Naive thymus-derived CD8-positive, alpha-beta T cell (primary cell): Measurements from ENCODE around the gene ARID1B. TPM values are rescaled to one million over a fixed set of nuclear protein-coding genes. Genes with fewer than 3 reads are reported as not detected.

Experiments used
- ATAC-seq, 2 donors: fragments of 150-1000 bp; cut with Tn5 transposase in 1 of 2; sonication (Bioruptor Pico), chemical (Tn5 transposase) in 1 of 2; 1 replicate in 1 of 2; 2 replicates in 1 of 2; pipeline ENCODE4 v1.10.0; 2021; ENCODE audit warnings: mild to moderate bottlenecking in 2 of 2, moderate library complexity in 2 of 2
- POLR2A ChIA-PET: fragments of 350-600 bp; sonication (Branson Sonifier 250); formaldehyde crosslinking; loops from one replicate; lab custom pipeline; 2021; ENCODE audit warnings: antibody characterized with exemption; lab: Charles Lee
- DNase-seq, 10 donors: peaks; one replicate each; pipeline versions ENCODE4 v3.0.0 to v3.0.0-alpha.2; 2020 to 2022
- H3K27ac Mint-ChIP-seq, 10 donors: one replicate each; pipeline ENCODE4 v1.8.0; 2020 to 2022; ENCODE audit warnings: mild to moderate bottlenecking in 10 of 10, mixed read lengths in 10 of 10, moderate library complexity in 4 of 10, inconsistent platforms in 1 of 10
- H3K27me3 Mint-ChIP-seq, 5 donors: one replicate each; pipeline ENCODE4 v1.8.0; 2021 to 2022; ENCODE audit warnings: mixed read lengths in 5 of 5
- H3K36me3 Mint-ChIP-seq, 3 donors: one replicate each; pipeline ENCODE4 v1.8.0; 2020 to 2022; ENCODE audit warnings: mixed read lengths in 3 of 3, mild to moderate bottlenecking in 2 of 3, inconsistent platforms in 1 of 3
- H3K4me1 Mint-ChIP-seq, 4 donors: one replicate each; pipeline ENCODE4 v1.8.0; 2021 to 2022; ENCODE audit warnings: mixed read lengths in 4 of 4
- H3K4me3 Mint-ChIP-seq, 10 donors: one replicate each; pipeline ENCODE4 v1.8.0; 2020 to 2022; ENCODE audit warnings: mild to moderate bottlenecking in 10 of 10, mixed read lengths in 10 of 10, moderate library complexity in 6 of 10, inconsistent platforms in 1 of 10
- H3K9me3 Mint-ChIP-seq, 9 donors: one replicate each; pipeline ENCODE4 v1.8.0; 2020 to 2022; ENCODE audit warnings: mixed read lengths in 9 of 9, mild to moderate bottlenecking in 3 of 9, inconsistent platforms in 1 of 9, moderate library complexity in 1 of 9
- polyA plus RNA-seq, 3 donors: library from polyadenylated mRNA; unstranded; fragments of 300-500 nt; fragmentation: Illumina TruSeq; gene quantifications; one replicate each; pipeline ENCODE4 v1.2.3, GENCODE V29; 2021
- total RNA-seq, 8 experiments: library from RNA in 2 of 8; stranded (reverse) in 2 of 8; gene quantifications; one replicate each; pipeline ENCODE4 v1.2.3 and lab custom pipeline; 2021 to 2026

ARID1B gene
- total and polyA plus RNA-seq, 5 experiments from 2014 or later = 9.0 to 122 (median 18.6) TPM

DNA sequence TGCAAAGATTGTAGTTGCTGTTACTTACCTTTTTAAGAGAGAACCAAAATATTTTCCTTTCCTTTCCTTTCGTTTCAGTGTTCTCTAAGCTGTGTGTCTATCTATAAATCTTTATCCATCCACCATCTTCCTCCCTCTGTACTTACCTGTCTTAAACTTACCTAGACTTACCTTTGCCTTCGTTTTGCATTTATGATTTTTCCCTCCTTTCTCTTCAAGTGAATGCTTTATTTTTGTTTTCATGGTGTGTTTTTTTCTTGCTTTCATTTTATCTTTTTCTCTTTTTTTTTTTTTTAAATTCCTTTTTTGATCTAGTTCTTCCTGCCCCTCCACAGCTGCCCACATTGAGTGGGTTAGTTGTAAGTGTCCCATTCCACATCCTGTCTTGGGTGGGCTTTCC, 26.2 kb downstream of the ARID1B start:
- Mint-ChIP-seq H3K4me1 (peaks cover 33 to 87% (median 73%) of the 10 kb centered on the region in 4 donors), H3K9me3 (no peaks in the 10 kb centered on the region), H3K4me3 (peak overlapping the region in 9 of 10 donors; percentile 41 to 71 (median 50)), H3K36me3 (peaks cover 0 to 5% (median 2%) of the 10 kb centered on the region in 3 donors), H3K27me3 (no peaks in the 10 kb centered on the region), H3K27ac (peak overlapping the region; percentile 4 to 92 (median 66))
- POLR2A ChIA-PET = no interaction called here
- DNase-seq (no peak), ATAC-seq (no peak)

DNA sequence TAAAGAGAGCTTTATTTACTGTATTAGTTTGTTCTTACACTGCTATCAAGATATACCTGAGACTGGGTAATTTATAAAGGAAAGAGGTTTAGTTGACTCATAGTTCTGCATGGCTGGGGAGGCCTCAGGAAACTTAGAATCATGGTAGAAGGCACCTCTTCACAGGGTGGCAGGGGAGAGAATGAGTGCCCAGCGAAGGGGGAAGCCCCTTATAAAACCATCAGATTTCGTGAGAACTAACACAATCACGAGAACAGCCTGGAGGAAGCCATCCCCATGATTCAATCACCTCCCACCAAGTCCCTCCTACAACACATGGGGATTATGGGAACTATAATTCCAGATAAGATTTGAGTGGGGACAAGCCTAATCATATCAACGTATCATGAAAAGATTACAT, 27.2 kb downstream of the ARID1B start:
- Mint-ChIP-seq H3K9me3 (no peaks in the 10 kb centered on the region), H3K27ac (peak overlapping the region; percentile 4 to 92 (median 80)), H3K4me1 (peaks cover 34 to 89% (median 75%) of the 10 kb centered on the region in 4 donors), H3K27me3 (no peaks in the 10 kb centered on the region), H3K4me3 (peak overlapping the region in 3 of 10 donors; percentile 15 to 58 (median 50)), H3K36me3 (peaks cover 0 to 5% (median 0%) of the 10 kb centered on the region in 3 donors)
- DNase-seq (no peak), ATAC-seq (no peak)
- POLR2A ChIA-PET = no interaction called here

DNA sequence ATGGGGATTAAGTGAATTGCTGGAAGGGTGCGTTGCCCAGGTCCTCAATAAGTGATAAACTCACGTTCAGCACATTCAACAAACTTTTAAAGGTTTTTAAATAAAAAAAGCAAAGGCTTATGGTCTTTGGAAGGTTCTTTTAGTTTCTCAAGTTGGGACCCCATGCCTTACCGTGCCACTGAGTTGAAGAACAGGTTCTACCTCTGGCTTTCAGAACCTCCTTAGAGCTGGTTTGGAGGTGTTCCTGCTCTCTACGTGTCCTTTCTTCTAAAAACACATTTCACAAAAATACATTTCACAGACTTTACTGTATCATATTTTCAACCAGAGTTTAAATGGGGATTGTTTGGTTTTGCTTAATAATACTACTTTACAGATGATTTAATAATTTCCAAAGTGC, 29.0 kb downstream of the ARID1B start:
- H3K27ac Mint-ChIP-seq = peak overlapping the region in 9 of 10 donors; percentile 4 to 90 (median 45)

DNA sequence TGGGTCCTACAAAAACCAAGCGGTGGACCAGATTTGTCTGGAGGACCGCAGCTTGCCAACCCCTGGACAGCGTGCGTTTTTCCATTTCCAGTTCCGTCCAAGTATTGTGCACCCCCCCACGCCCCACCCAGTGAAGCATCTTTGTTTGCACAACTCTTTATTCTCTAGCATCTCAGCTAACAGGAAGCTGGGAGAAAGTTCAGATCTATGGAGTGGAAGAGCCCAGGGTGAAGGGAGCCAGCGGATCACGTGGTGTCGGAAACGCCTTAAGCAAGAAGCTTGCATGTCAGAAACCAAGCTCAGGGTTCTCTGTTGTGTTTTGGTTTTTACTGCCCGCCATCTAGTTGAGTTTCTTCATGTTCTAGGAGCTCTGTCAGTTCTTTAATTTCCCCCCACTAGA, 29.9 kb downstream of the ARID1B start:
- Mint-ChIP-seq H3K4me1 (peaks cover 51 to 97% (median 92%) of the 10 kb centered on the region in 4 donors), H3K36me3 (peaks cover 0 to 2% (median 0%) of the 10 kb centered on the region in 3 donors), H3K27ac (peak overlapping the region; percentile 43 to 90 (median 76)), H3K27me3 (no peaks in the 10 kb centered on the region), H3K9me3 (peaks cover 0 to 9% (median 0%) of the 10 kb centered on the region in 9 donors), H3K4me3 (peak overlapping the region in 8 of 10 donors; percentile 17 to 69 (median 55))
- POLR2A ChIA-PET = interaction anchor here (0.9 to 1.9 kb wide), 2 partner anchors 16 to 214 kb away, joined by 3 to 6 read pairs; no protein-coding TSS in a partner anchor
- DNase-seq (peak in 3 of 10 donors; percentile 18 to 38 (median 32)), ATAC-seq (peak; percentile 55 to 73)

More for the DNA sequence above, 29.0 kb downstream of the ARID1B start:
- Mint-ChIP-seq H3K36me3 (peaks cover 0 to 2% (median 0%) of the 10 kb centered on the region in 3 donors), H3K4me1 (peaks cover 48 to 95% (median 90%) of the 10 kb centered on the region in 4 donors), H3K27me3 (no peaks in the 10 kb centered on the region), H3K4me3 (peak overlapping the region in 1 of 10 donors; percentile 16), H3K9me3 (peaks cover 0 to 9% (median 0%) of the 10 kb centered on the region in 9 donors)
- POLR2A ChIA-PET = interaction anchor here (0.9 kb wide), 1 partner anchor 215 kb away, joined by 3 read pairs; no protein-coding TSS in a partner anchor
- DNase-seq (no peak), ATAC-seq (no peak)

DNA sequence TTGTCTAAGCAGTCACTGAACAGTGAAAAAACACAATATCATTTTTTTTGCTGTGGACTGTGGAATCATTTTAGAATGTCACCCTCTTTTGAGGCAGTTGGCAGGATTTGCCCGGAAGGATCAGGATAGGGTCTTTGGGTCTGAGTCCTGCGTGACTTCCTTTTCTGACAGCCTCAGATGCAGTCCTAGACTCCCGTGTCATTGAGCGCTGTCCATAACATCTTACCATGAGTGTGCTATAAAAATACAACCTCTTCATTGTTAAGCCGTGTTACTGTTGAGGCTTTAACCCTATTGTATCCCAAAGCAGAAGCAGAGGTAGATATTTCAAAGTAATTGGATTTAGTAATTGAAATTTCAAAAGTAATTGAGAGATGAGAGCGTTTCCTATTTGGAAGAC, 30.6 kb downstream of the ARID1B start:
- POLR2A ChIA-PET = interaction anchor here (1.9 kb wide), 1 partner anchor 16 kb away, joined by 6 read pairs; no protein-coding TSS in a partner anchor
- H3K4me1 Mint-ChIP-seq = peaks cover 55 to 98% (median 92%) of the 10 kb centered on the region in 4 donors
- H3K4me3 Mint-ChIP-seq = peak overlapping the region in 9 of 10 donors; percentile 0 to 71 (median 51)
- H3K9me3 Mint-ChIP-seq = peaks cover 0 to 9% (median 0%) of the 10 kb centered on the region in 9 donors
- peak overlapping the region in 8 of 10 donors; percentile 45 to 90 (median 68) for H3K27ac Mint-ChIP-seq
- H3K36me3 Mint-ChIP-seq = peaks cover 0 to 2% (median 1%) of the 10 kb centered on the region in 3 donors
- ATAC-seq (no peak), DNase-seq (no peak)
- no peaks in the 10 kb centered on the region for H3K27me3 Mint-ChIP-seq

DNA sequence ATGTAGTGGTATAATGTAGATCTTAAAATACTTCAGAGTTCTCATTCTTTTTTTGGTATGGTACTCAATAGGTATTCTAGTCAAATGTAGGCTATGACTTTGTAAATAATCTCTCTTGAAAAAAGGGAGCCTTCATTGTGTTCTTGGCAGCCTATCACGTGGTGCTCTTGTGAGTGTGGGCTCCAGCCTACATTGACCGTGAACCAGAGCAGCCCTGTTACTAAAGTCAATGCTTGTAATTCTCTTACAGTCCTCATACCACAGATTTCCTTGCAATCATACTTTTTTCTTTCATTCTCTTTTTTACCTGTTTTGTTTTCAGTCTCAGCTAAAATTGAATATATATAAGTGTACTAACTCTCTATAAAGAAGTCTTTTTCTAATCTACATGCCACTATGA, 31.1 kb downstream of the ARID1B start:
- no peak for ATAC-seq
- Mint-ChIP-seq H3K4me3 (peak overlapping the region in 8 of 10 donors; percentile 46 to 71 (median 55)), H3K27me3 (no peaks in the 10 kb centered on the region), H3K9me3 (peaks cover 0 to 9% (median 0%) of the 10 kb centered on the region in 9 donors), H3K27ac (peak overlapping the region in 9 of 10 donors; percentile 44 to 90 (median 70)), H3K36me3 (peaks cover 0 to 2% (median 1%) of the 10 kb centered on the region in 3 donors), H3K4me1 (peaks cover 53 to 96% (median 89%) of the 10 kb centered on the region in 4 donors)
- no peak for DNase-seq
- POLR2A ChIA-PET = interaction anchor here (1.9 kb wide), 1 partner anchor 17 kb away, joined by 6 read pairs; no protein-coding TSS in a partner anchor

DNA sequence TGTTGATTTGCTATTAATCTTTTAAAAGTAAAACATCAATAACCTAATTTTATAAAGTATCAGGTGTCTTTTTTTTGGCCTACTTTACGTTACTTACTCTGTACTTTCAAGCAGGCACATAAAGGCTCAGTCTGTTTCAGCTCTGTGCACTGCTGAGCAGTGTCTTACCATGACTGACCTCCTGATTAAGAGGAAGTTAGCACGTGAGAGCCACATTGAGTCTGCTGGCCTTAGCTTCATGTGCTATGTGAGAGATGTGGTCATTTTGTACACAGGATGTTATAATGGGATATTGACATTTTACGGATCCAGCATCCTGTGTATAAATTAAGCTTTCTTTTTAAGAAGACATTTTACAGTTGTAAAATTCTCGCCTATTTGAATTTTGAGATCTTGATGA, 31.9 kb downstream of the ARID1B start:
- DNase-seq (no peak), ATAC-seq (peak; percentile 30 to 52)
- Mint-ChIP-seq H3K9me3 (peaks cover 0 to 9% (median 0%) of the 10 kb centered on the region in 9 donors), H3K4me1 (peaks cover 51 to 96% (median 86%) of the 10 kb centered on the region in 4 donors), H3K27me3 (no peaks in the 10 kb centered on the region), H3K27ac (peak overlapping the region in 8 of 10 donors; percentile 12 to 88 (median 59)), H3K36me3 (peaks cover 0 to 2% (median 1%) of the 10 kb centered on the region in 3 donors), H3K4me3 (peak overlapping the region in 8 of 10 donors; percentile 18 to 70 (median 56))
- POLR2A ChIA-PET = interaction anchor here (1.9 kb wide), 1 partner anchor 18 kb away, joined by 6 read pairs; no protein-coding TSS in a partner anchor

DNA sequence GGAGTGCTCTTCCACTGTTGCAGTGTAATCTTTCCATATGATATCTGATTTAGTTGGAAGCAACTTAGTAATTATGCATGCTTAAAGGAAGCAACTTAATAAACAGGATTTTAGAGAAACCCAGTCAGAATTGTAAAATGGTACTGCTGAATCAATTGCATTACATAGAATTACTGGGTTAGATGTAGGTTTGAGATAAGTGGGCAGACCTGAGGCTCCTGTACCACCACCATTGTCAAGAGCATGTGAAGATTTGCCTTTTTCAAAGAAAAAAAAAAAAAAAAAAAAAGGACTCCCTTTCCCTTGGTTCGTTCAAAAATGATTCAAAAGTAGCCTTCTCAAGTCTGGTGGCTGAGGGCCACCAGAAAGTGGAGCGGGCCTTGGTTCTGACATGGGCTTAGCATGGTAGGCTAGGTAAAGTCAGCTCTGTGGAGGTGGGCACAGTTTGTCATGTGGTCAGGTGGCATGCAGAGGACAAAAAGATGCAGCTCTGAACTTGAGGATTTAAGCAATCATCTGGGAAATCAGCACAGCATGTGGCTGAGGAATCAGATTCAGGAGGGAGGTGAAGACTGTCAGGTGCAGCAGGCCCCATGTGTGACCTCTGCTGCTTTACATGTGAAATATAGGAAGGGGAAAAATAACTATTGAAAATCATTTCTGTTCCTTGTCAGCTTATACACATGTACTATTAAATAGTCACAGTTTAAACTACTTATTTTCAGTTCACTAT, 32.4 kb downstream of the ARID1B start:
- DNase-seq (no peak), ATAC-seq (no peak)
- H3K9me3 Mint-ChIP-seq = peaks cover 0 to 9% (median 0%) of the 10 kb centered on the region in 9 donors
- H3K36me3 Mint-ChIP-seq = peaks cover 0 to 1% (median 0%) of the 10 kb centered on the region in 3 donors
- H3K27ac Mint-ChIP-seq = peak overlapping the region in 9 of 10 donors; percentile 21 to 88 (median 72)
- H3K4me3 Mint-ChIP-seq = peak overlapping the region in 8 of 10 donors; percentile 26 to 73 (median 62)
- H3K27me3 Mint-ChIP-seq = no peaks in the 10 kb centered on the region
- H3K4me1 Mint-ChIP-seq = peaks cover 53 to 96% (median 86%) of the 10 kb centered on the region in 4 donors
- POLR2A ChIA-PET = interaction anchor here (1.2 kb wide), 1 partner anchor 10 kb away, joined by 3 read pairs; no protein-coding TSS in a partner anchor

DNA sequence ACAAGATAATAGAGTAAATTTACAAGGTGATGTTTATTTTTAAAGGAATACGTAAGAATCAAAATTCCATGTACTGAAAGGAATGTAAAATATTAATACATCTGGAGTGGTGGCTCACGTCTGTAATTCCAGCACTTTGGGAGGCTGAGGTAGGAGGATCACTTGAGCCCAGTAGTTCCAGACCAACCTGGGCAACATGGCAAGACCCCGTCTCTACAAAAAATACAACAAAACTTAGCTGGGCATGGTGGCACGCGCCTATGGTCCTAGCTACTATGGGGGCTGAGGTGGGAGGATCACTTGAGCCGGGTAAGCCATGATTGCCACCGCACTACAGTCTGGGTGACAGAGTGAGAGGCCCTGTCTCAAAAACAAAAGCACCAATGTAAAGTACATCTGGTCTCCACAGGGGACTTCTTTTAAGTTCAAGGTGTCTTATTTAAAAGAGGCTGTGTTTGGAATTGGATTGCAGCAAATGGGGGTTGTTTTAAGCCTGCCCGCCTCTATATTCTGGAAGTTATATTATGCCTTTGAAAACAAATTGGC, 36.9 kb downstream of the ARID1B start:
- peaks cover 0 to 9% (median 0%) of the 10 kb centered on the region in 9 donors for H3K9me3 Mint-ChIP-seq
- ATAC-seq = no peak
- peaks cover 0 to 1% (median 0%) of the 10 kb centered on the region in 3 donors for H3K36me3 Mint-ChIP-seq
- POLR2A ChIA-PET = interaction anchor here (0.9 kb wide), 1 partner anchor 131 kb away, joined by 3 read pairs; no protein-coding TSS in a partner anchor
- peaks cover 56 to 95% (median 81%) of the 10 kb centered on the region in 4 donors for H3K4me1 Mint-ChIP-seq
- H3K27me3 Mint-ChIP-seq = no peaks in the 10 kb centered on the region
- DNase-seq = no peak
- H3K4me3 Mint-ChIP-seq = peak overlapping the region in 3 of 10 donors; percentile 1 to 29 (median 1)
- H3K27ac Mint-ChIP-seq = peak overlapping the region in 1 of 10 donors; percentile 74

DNA sequence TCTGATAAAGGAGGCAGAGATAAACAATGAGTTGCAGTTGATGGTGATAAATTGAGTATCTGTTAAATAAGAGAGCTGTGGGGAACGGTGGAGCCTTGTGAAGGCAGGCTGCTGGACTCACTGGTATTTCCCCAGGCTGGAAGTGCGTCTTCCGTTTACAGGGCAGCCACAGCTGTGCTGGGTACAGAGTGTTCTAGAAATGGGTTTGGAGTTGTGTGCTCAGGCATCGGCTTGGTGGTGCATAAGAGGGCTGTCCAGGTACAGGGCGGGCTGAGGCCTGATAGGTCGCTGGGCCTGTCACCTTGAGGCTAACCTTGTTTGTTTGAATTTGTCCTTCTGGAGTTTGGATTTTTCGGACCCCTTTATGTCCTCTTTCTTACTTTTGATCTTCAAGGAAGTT, 39.3 kb downstream of the ARID1B start:
- DNase-seq = no peak
- peak overlapping the region in 3 of 10 donors; percentile 43 to 67 (median 53) for H3K27ac Mint-ChIP-seq
- H3K27me3 Mint-ChIP-seq = no peaks in the 10 kb centered on the region
- POLR2A ChIA-PET = no interaction called here
- peaks cover 0 to 1% (median 0%) of the 10 kb centered on the region in 3 donors for H3K36me3 Mint-ChIP-seq
- H3K4me3 Mint-ChIP-seq = peak overlapping the region in 7 of 10 donors; percentile 21 to 58 (median 30)
- H3K9me3 Mint-ChIP-seq = no peaks in the 10 kb centered on the region
- peak in 1 of 2 donors; percentile 74 for ATAC-seq
- peaks cover 51 to 94% (median 78%) of the 10 kb centered on the region in 4 donors for H3K4me1 Mint-ChIP-seq

DNA sequence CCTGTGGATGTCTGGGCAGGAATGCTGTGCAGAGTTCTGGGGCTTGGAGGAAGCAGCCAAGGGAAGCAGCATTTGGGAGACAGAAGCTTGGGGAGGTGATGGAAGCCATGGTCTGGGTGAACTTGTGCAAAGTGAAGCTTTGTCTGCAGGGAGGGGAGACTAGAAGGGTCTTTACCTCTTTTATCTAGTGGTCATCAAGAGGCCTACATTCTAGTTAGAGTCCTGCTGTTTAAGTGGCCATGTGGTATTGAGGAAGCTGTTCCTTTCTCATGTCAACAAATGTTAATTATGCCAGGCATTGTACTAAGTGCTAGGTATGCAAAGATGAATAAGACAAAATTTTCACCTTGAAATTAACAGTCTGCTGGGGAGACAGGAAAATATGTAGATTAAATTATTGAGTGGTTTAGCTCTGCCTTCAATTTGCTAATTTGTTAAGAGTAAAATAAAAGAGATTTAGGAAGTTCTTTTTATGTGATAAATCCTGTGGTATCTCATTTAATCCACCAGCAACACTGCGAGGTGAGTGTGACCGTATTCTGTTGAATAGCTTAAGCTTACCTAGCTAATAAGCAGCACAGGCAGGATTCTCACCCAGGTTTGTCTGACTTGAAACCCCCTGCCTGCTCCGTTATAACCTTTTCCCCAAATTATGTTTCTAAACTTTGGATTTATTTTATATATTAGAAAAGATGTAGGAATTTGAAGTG, 43.1 kb downstream of the ARID1B start:
- Mint-ChIP-seq H3K27me3 (no peaks in the 10 kb centered on the region), H3K4me3 (peak overlapping the region in 8 of 10 donors; percentile 4 to 64 (median 29)), H3K36me3 (peaks cover 0 to 10% (median 0%) of the 10 kb centered on the region in 3 donors), H3K9me3 (no peaks in the 10 kb centered on the region), H3K27ac (peak overlapping the region in 2 of 10 donors; percentile 20 to 53), H3K4me1 (peaks cover 45 to 95% (median 85%) of the 10 kb centered on the region in 4 donors)
- ATAC-seq = no peak
- no peak for DNase-seq
- POLR2A ChIA-PET = no interaction called here
